GM12874 (cell line): Measurements from ENCODE around the gene KHNYN.

ENCODE experiments used
- TF ChIP-seq, protein P1 (sequence below): IDR thresholded peaks from 2 replicates; pipeline ENCODE4 v1.5.1; 2011; ENCODE audit warnings: low read depth, mild to moderate bottlenecking, control low read depth, low read length, moderate library complexity; ENCODE audit not compliant: insufficient read depth

The KHNYN gene

DNA sequence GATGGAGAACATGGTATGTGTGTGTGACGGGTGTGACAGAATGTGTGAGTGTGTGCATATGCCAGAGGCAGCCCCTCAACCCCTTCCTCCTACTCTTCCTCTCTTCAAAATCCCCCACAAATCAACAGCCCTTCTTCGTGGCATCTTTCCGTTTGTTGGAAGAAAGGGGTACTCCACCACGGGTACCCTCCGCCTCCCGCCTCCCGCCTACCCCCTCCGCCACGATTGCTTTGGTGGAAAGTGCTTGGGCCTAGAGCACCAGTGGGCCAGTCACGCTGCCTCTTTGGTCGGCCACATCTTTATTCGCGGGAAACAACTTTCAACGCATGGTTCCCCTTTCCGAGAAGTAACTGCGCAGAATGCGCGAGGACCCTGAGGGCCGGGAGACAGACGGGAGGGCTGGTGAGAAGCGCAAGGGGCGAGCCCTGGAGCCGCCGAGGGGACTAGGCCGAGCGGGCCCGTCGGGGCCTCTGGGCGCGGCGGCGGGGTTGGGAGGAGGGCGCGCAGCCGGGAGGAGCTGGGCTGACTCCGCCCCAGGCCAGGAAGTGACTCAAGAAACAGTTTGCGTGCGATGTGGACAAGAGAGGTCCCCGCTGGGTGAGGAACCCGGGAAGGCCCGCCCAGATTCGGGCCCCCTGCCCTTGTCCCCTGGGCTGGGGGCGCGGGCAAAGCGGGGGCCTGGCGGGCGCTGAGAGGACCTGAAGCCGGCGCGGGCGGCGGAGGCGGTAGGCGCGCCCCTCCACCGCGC is at the start of gene KHNYN, which contains the start of gene CBLN3:
Gene KHNYN, plus strand, starts transcription at position 560 of the 748 bp plus-strand sequence. CDS start 777 bp downstream, outside the sequence.
Gene CBLN3, minus strand, starts transcription at position 274 of the 748 bp plus-strand sequence. CDS start 614 bp downstream, outside the sequence.
- TF ChIP-seq, protein P1, sequence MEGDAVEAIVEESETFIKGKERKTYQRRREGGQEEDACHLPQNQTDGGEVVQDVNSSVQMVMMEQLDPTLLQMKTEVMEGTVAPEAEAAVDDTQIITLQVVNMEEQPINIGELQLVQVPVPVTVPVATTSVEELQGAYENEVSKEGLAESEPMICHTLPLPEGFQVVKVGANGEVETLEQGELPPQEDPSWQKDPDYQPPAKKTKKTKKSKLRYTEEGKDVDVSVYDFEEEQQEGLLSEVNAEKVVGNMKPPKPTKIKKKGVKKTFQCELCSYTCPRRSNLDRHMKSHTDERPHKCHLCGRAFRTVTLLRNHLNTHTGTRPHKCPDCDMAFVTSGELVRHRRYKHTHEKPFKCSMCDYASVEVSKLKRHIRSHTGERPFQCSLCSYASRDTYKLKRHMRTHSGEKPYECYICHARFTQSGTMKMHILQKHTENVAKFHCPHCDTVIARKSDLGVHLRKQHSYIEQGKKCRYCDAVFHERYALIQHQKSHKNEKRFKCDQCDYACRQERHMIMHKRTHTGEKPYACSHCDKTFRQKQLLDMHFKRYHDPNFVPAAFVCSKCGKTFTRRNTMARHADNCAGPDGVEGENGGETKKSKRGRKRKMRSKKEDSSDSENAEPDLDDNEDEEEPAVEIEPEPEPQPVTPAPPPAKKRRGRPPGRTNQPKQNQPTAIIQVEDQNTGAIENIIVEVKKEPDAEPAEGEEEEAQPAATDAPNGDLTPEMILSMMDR = no peak

DNA sequence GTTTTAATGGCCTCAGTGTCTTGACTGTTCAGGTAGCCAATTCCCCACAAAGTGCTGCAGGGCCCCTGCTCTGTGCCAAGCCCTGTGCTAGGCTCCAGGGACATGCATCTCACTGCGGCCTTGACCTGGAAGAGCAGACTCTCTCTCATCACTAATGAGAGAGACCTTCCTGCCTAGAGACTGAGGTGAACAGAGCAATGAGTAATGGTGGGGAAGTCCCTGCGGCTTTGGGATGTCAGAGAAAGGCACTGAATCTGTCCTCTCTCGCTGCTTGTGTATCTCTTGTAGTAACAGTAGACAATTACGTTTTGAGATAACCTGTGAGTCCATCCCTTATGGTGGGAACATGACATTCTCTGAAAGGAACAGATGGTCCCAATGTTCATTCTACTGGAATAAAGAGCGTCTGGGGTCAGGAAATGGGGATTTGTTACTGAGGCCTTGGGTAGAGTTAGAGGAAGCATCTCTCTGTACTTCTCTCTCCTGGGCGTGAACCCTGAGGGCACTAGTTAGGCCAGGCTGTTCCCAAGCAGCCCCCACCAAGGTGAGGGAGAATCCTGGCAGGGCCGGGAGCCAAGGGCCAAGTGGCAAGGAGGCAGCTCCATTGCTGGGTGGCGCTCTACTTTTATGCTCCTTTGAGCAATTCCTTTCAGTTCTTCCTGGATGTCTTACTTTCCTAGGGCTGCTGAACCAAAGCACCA is 48.2 kb upstream of the KHNYN start:
- TF ChIP-seq, protein P1 = no peak

DNA sequence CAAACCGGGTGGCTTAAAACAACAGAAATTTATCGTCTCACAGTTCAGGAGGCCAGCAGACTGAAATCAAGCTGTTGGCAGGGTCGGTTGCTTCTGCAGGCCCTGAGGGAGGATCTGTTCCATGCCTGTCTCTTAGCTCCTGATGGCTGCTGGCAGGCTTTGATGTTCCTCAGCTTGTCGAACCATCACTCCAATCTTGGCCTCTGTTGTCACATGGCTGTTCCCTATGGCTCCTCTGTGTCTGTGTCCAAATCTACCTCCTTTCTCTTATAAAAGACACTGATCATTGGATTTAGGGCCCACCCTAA is 47.7 kb upstream of the KHNYN start:
- TF ChIP-seq, protein P1 = no peak

DNA sequence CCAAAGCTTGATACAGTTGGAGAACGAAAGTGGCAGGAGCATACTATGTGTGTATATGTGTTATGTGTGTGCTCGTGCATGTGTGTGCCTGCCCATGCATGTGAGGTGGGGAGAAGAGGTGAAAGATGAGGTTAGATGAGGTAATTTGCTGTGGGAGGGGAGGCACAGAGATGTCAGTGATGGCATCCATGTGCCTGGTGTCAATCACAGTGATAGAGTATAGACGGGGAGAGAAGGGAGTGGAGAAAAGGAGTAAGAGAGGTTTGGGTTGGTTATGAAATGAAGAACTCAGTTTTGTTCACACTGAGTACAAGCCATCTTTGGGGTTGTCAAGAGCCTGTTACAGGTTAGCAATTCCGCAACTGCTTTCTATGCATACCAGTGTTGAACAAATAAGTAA is 45.6 kb upstream of the KHNYN start:
- TF ChIP-seq, protein P1 = no peak

DNA sequence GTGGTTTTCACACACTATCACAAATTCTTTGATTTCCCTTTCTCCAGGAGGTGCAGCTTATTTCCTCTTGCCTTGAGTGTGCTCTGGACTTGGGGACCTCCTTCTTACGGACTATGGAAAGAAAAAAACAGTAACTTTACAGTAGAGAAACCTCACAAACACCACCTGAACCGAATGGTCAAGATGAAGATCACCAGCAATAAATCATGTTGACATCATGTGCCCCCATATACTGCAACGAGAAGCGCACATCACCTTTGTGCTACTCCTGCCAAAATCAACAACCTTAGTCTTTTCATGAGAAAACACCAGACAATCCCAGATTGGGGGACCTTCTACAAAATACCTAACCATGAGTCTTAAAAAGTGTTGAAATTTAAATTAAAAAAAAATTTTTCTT is 44.2 kb upstream of the KHNYN start:
- TF ChIP-seq, protein P1 = no peak

DNA sequence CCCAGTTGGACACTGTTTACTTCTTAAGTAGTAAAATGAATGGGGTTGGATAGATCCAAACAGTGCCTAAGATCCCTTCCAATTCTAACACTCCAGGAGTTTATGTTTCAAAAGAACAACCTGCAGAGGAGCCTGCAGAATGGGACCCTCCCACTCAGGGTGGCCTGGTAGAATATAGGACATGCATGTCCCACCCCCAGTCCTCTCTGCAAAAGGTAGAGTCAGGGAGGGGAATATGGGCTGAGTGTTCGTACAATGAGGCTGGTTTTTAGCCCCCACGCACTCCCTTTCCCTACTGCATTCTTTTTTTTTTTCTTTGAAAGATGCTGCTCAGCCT is 42.8 kb upstream of the KHNYN start:
- TF ChIP-seq, protein P1 = no peak

DNA sequence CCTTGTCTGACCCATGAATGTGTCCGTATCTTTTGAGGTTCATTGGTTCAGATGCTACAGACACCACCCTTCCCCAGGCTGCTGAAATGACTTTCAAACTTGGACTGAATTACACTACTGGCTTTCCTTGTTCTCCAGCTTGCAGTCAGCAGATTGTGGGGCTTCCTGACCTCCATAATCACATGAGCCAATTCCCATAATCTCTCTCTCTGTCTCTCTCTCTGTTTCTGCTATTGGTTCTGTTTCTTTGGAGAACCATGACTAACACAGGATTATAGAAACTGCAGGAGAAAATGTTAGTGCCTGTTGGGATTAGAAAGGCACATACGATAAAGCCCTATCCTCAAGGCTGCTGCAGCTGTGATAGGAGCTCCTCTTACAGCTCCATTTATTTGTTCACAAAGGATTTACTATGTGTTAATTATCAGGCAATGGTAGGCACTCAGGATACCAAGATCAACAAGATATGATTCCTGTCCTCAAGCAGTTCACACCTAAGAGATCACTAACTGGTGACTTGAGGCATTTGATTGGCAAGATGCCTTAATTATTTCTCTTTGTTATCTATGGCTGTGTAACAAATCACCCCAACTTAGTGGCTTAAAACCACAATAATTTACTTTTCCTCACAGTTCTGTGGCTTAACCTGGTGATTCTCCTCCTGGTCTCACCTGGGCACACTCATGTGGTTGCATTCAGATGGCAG is 41.1 kb upstream of the KHNYN start:
- TF ChIP-seq, protein P1 = no peak
